Measurements from ENCODE around the gene UBE2D4. TPM values are rescaled to one million over a fixed set of nuclear protein-coding genes. Genes with fewer than 3 reads are reported as not detected.
"Not testable (repeated sequence)": the region's sequence is repeated elsewhere in the genome, so short reads cannot be mapped to it uniquely, and the experiment has no call there.

Gene UBE2D4
- total RNA-seq, 1 donor: 32.3 TPM

DNA sequence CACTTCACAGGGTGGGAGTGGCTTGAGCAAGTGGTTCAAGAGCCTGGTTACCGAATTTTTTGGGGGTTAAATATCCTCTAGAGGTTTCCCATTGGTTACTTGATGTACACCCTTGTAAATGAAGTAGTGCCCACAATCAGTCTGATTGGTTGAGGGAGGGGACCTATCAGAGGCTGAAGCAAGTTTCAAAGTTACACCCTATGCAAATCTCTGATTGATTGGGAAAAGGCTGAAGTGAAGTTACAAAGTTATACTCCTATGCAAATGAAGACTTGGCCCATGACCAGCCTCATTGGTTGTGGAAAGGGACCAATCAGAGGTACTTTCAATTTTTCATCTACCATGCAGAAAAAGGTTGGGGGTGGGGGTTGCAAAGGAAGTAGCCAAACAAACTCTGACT is 34.7 kb downstream of the UBE2D4 start:
- no peak for DNase-seq (ENCODE audit: low read depth)
- TF ChIP-seq, protein P1, sequence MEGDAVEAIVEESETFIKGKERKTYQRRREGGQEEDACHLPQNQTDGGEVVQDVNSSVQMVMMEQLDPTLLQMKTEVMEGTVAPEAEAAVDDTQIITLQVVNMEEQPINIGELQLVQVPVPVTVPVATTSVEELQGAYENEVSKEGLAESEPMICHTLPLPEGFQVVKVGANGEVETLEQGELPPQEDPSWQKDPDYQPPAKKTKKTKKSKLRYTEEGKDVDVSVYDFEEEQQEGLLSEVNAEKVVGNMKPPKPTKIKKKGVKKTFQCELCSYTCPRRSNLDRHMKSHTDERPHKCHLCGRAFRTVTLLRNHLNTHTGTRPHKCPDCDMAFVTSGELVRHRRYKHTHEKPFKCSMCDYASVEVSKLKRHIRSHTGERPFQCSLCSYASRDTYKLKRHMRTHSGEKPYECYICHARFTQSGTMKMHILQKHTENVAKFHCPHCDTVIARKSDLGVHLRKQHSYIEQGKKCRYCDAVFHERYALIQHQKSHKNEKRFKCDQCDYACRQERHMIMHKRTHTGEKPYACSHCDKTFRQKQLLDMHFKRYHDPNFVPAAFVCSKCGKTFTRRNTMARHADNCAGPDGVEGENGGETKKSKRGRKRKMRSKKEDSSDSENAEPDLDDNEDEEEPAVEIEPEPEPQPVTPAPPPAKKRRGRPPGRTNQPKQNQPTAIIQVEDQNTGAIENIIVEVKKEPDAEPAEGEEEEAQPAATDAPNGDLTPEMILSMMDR (IDR thresholded peaks at IDR 0.05; ENCODE audit: insufficient read depth, low read length): no peak
- H3K4me3 ChIP-seq (ENCODE audit: low read depth, low read length): no peak overlapping the region

DNA sequence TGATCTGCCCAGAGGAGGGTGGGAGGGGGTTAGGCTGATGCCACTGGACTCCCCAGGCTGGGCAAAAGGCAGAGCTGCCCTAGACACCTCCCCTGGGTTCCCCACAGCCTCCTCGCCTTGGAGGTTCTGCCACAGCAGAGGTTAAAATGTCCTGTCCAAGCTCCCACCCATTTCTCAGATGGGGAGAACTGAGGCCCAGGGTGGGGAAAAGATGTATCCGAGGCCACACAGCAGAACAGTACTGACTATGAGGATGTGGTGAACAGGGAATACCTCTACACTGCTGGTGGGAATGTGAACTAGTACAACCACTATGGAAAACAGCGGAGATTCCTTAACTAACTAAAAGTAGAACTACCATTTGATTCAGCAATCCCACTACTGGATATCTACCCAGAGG is 40.2 kb downstream of the UBE2D4 start:
- DNase-seq (ENCODE audit: low read depth); H3K4me3 ChIP-seq (ENCODE audit: low read depth, low read length): not testable (repeated sequence)

GRCh38 chr7:43968172-43969040 is 42.2 kb downstream of the UBE2D4 start:
- DNase-seq (ENCODE audit: low read depth); H3K4me3 ChIP-seq (ENCODE audit: low read depth, low read length): not testable (repeated sequence)

DNA sequence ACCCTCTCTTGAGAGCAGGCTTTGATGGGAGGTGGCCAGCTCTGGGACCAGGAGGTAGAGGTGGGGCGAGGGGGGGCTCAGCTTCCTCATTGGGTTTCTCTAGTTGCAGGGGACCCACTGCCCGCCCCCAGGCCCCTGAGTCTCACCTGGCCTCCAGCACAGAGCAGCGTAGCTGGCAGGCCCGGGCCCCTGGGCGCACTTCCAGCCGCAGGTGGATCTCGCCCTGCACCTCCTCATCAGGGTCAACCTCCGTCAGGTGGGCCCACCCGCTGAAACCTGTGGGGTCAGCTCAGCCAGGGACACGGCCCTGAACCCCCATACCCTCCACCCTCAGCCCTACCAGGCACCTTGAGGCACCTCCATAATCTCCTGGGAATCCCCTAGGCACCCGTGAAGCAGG is 43.4 kb downstream of the UBE2D4 start:
- not testable (repeated sequence) for DNase-seq (ENCODE audit: low read depth); H3K4me3 ChIP-seq (ENCODE audit: low read depth, low read length)

DNA sequence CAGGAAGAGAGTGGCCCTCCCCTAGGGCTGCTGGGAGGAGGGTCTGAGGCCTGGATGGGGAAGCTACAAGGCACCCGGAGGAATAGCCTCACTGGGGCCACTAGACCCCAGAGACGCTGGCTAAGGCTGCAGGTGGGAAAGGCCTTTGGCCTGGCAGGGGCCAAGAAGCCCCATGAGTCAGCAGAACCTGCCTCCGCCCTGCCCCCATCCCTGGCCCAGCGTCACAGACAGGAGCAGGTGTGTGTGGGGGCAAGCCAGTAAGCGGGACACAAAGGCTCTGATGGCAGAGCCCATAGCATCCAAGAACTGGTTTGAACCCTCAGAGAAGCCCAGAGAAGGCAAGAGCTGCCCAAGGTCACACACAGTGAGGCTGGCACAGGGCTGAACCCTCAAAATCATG is 44.5 kb downstream of the UBE2D4 start:
- not testable (repeated sequence) for DNase-seq (ENCODE audit: low read depth); H3K4me3 ChIP-seq (ENCODE audit: low read depth, low read length)

DNA sequence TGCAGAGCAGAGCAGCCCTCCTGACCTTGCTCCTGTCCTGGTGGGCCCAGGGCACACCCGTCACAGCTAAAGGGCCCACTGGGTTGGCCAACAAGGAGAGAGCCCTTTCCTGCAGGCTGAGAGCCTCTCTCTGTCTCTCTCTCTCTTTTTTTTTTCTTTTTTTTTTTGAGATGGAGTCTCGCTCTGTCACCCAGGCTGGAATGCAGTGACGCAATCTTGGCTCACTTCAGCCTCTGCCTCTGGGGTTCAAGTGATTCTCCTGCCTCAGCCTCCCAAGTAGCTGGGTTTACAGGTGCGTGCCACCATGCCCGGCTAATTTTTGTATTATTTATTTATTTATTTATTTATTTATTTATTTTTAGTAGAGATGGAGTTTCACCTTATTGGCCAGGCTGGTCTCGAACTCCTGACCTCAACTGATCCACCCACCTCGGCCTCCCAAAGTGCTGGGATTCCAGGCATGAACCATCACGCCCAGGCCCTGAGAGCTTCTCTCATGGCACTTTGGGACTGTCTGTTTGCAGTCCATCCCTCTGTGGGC is 47.9 kb downstream of the UBE2D4 start:
- H3K4me3 ChIP-seq (ENCODE audit: low read depth, low read length); DNase-seq (ENCODE audit: low read depth): not testable (repeated sequence)

- not testable (repeated sequence) for H3K4me3 ChIP-seq (ENCODE audit: low read depth, low read length); DNase-seq (ENCODE audit: low read depth)
Observed at GRCh38 chr7:43974725-43975482, 48.7 kb downstream of the UBE2D4 start.

- no peak for DNase-seq (ENCODE audit: low read depth)
- no peak overlapping the region for H3K4me3 ChIP-seq (ENCODE audit: low read depth, low read length)
- TF ChIP-seq, protein P1 (IDR thresholded peaks at IDR 0.05; ENCODE audit: insufficient read depth, low read length): no peak
Observed at GRCh38 chr7:43977525-43977924, 51.3 kb downstream of the UBE2D4 start.

GRCh38 chr7:43978102-43978501 is 51.9 kb downstream of the UBE2D4 start:
- not testable (repeated sequence) for H3K4me3 ChIP-seq (ENCODE audit: low read depth, low read length); DNase-seq (ENCODE audit: low read depth)

DNA sequence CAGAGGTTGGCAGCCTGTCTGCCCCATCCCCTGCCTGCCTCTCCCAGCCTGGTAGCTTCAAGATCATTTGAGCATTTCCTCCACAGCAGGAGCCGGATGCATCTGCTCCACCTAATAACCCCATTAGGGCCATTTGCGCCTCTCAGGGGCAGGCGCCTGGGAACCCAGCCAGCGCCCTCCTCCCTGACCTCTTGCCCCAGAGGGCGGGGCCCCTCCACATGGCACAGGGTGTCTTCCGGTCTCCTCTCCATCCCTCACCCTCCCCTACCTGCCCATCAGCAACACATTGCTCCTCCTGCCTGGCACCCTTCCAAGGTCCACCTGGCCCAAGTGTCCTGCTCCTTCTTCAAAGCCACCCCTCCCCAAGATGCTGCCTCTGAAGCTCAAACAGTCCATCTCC is 56.6 kb downstream of the UBE2D4 start:
- not testable (repeated sequence) for H3K4me3 ChIP-seq (ENCODE audit: low read depth, low read length); DNase-seq (ENCODE audit: low read depth)

- DNase-seq (ENCODE audit: low read depth); H3K4me3 ChIP-seq (ENCODE audit: low read depth, low read length): not testable (repeated sequence)
Observed at GRCh38 chr7:43983736-43984135, 57.5 kb downstream of the UBE2D4 start.

All from fibroblast of the aortic adventitia (primary cell).